Heart left ventricle (tissue), 16 donors: Measurements from ENCODE around the gene CHN1. TPM values are rescaled to one million over a fixed set of nuclear protein-coding genes. Genes with fewer than 3 reads are reported as not detected.

Source experiments
- ATAC-seq, 4 donors: fragments of 200-7000 bp; cut with Tn5 transposase; one replicate each; pipeline ENCODE4 v1.9.1; 2020 to 2022; ENCODE audit warnings: moderate library complexity in 4 of 4, mild to moderate bottlenecking in 3 of 4, moderate number of reproducible peaks in 1 of 4
- DNase-seq, 5 donors: peaks; one replicate each; pipeline ENCODE4 v3.0.0-alpha.2; 2020
- H3K27ac ChIP-seq, 12 donors: fragments of 200-600 bp; sonication (generic) in 4 of 12; one replicate each; pipeline versions ENCODE4 v1.5.0 to v1.8.0; 2016 to 2022; ENCODE audit warnings: mild to moderate bottlenecking in 2 of 12
- H3K27me3 ChIP-seq, 9 donors: fragments of 200-600 bp; sonication (generic) in 2 of 9; one replicate each; pipeline versions ENCODE4 v1.5.1 to v1.8.0; 2016 to 2022; ENCODE audit warnings: mild to moderate bottlenecking in 3 of 9
- H3K36me3 ChIP-seq, 9 donors: fragments of 200-600 bp; sonication (generic) in 2 of 9; one replicate each; pipeline versions ENCODE4 v1.5.0 to v1.8.0; 2018 to 2022; ENCODE audit warnings: mild to moderate bottlenecking in 2 of 9
- H3K4me1 ChIP-seq, 12 donors: fragments of 200-600 bp; sonication (generic) in 4 of 12; one replicate each; pipeline versions ENCODE4 v1.5.0 to v1.8.0; 2016 to 2022; ENCODE audit warnings: mild to moderate bottlenecking in 3 of 12
- H3K4me3 ChIP-seq, 12 donors: fragments of 200-600 bp; sonication (generic) in 4 of 12; one replicate each; pipeline versions ENCODE4 v1.5.0 to v1.8.0; 2017 to 2022; ENCODE audit warnings: mild to moderate bottlenecking in 9 of 12, moderate library complexity in 4 of 12
- H3K9me3 ChIP-seq, 12 donors: fragments of 200-600 bp; sonication (generic) in 4 of 12; one replicate each; pipeline versions ENCODE4 v1.5.0 to v1.8.0; 2016 to 2022; ENCODE audit warnings: mild to moderate bottlenecking in 1 of 12
- POLR2A ChIP-seq, 2 donors: fragments of 450-650 bp; IDR thresholded peaks; one replicate each; pipeline ENCODE4 v1.6.1; 2017; ENCODE audit warnings: antibody characterized with exemption in 2 of 2, mild to moderate bottlenecking in 2 of 2, moderate library complexity in 2 of 2
- WGBS, 4 donors: extraction: QIAGEN DNeasy Blood & Tissue Kit in 2 of 4; methylation state at CpG; one replicate each; pipeline versions ENCODE4 v1.1.5 to v1.1.7; 2013 to 2018; 5-methylcytosine and 5-hydroxymethylcytosine counted together
- intact Hi-C, 10 donors: fragments of 100-400 bp; cut with DNase I; formaldehyde crosslinking; loops; one replicate each; pipeline versions ENCODE4 v1.11.1 to v1.14.2; 2022
- polyA plus RNA-seq, 2 donors: library from polyadenylated mRNA; stranded (reverse); fragments of 200-250 nt; gene quantifications; one replicate each; pipeline ENCODE4 v1.2.3, GENCODE V29; 2013
- total RNA-seq, 9 donors: library from RNA; depleted of rRNA in 2 of 9; stranded (reverse); fragments of >200 nt in 2 of 9; fragmentation: NEBNext Ultra II Directional in 3 of 9; extraction: Animal tissue kit (Norgen Biotek cat#: 25700) in 3 of 9; gene quantifications; one replicate each; pipeline versions ENCODE4 v1.1.0 to v1.2.4, GENCODE V29; 2016 to 2023
- TF ChIP-seq, protein P1 (sequence below), 12 donors: fragments of 200-600 bp; sonication (generic) in 4 of 12; IDR thresholded peaks; one replicate each; pipeline versions ENCODE4 v1.5.0 to v1.8.0; 2018 to 2022; ENCODE audit warnings: antibody characterized with exemption in 12 of 12, mild to moderate bottlenecking in 5 of 12
- donor health status: ischemic (EF 13 %, LVEDD 7.1; RV severe dilation, severe dysfunction).
- donor health status: healthy with polysubstance abuse.
- donor health status: DM: no; HTN: yes; CAD: no.
- donor health status: DM: no; HTN: no; CAD: no.
- donor health status: ischemic (EF 25% LVEDD 6.9; RV normal size, moderate dysfunction).
- donor health status: ischemic (EF 25% LVEDD 5.7; RV mildly dilated, moderate dysfunction).
- donor health status: healthy.
- donor health status: DM: yes; HTN: yes; CAD: no.
- donor health status: ischemic (EF 35%, LVEDD 5.7; RV mildly dilated, moderate dysfunction).
- donor health status: nonischemic (EF 11% LVEDD 7.7; RV severe dilation, severe dysfunction).
- donor health status: DM: yes; HTN: yes; CAD: no.
- donor health status: PGD.
- donor health status: ischemic (EF 29% LVEDD 5.4; RV normal size, mild dysfunction).
- donor health status: nonischemic (EF 23%, LVEDD 6.1; RV moderate dilation, normal function).

Gene CHN1
- total and polyA plus RNA-seq, 11 donors, result 6.9 to 24.3 (median 19.2) TPM

DNA sequence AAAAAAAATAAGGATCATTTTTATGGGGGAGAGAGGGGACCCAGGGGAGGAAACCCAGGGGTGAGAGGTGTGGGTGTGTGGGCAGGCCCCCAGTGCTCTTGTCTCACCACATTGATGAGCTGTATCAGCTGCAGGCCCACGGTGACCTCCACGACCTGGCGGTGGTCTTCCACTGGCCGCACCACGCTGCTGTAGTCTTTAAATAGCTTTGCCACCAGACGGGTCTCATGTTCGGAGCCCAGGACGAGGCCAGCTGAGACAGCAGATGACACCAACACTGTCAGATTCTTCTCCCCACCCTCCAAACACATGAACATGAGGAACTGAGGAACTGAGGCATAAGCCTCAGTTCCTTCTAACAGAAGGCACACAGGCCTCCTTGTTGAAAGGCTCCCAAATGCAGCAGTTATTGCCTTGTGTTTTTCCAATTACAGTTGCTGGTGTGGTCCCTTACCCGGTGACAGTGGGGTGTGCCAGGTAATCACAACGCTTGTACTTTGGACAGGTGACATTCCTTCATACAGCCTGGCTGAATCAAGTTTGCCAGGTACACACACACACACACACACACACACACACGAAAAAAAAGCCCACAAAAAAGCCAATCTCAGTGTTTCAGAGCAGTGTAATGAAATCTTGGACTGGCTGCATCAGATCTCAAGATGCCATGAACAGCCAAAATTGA is 245.7 kb downstream of the CHN1 start:
- 86 to 87% (median 86%) methylated on average over 10 to 11 of the region's 11 CpGs for WGBS, 4 donors
- Histone ChIP-seq H3K27me3 (no peaks in the 10 kb centered on the region), H3K9me3 (no peaks in the 10 kb centered on the region), H3K4me3 (no peak overlapping the region), H3K4me1 (peaks cover 0 to 21% (median 2%) of the 10 kb centered on the region in 12 donors), H3K27ac (no peak overlapping the region), H3K36me3 (no peaks in the 10 kb centered on the region)
- ATAC-seq (no peak), DNase-seq (no peak)
- intact Hi-C loops, result no loop called here
- TF ChIP-seq, protein P1, sequence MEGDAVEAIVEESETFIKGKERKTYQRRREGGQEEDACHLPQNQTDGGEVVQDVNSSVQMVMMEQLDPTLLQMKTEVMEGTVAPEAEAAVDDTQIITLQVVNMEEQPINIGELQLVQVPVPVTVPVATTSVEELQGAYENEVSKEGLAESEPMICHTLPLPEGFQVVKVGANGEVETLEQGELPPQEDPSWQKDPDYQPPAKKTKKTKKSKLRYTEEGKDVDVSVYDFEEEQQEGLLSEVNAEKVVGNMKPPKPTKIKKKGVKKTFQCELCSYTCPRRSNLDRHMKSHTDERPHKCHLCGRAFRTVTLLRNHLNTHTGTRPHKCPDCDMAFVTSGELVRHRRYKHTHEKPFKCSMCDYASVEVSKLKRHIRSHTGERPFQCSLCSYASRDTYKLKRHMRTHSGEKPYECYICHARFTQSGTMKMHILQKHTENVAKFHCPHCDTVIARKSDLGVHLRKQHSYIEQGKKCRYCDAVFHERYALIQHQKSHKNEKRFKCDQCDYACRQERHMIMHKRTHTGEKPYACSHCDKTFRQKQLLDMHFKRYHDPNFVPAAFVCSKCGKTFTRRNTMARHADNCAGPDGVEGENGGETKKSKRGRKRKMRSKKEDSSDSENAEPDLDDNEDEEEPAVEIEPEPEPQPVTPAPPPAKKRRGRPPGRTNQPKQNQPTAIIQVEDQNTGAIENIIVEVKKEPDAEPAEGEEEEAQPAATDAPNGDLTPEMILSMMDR (IDR thresholded peaks at IDR 0.05), result no peak
- no peak for TF ChIP-seq POLR2A (IDR thresholded peaks at IDR 0.05)

DNA sequence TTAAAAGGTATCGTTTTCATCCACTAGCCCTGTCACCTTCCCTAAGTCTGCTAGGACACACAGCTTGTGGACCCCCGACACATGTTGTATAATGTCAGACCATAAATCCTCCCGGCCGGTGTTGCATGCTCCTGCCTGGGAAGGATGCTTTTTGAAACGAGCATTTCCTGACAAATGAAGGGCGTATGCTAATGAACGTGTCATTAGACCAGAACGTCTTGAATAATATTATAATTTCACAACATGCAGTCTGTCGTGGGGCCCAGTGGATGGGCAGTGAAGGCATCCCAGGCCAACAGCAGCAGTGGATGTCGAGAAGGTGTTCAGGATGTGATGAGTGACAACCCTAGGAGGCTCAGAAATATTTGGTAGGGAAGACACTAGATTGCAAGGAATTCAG is 248.4 kb downstream of the CHN1 start:
- no peak for ATAC-seq
- TF ChIP-seq POLR2A (IDR thresholded peaks at IDR 0.05), result no peak
- TF ChIP-seq, protein P1 (IDR thresholded peaks at IDR 0.05), result no peak

DNA sequence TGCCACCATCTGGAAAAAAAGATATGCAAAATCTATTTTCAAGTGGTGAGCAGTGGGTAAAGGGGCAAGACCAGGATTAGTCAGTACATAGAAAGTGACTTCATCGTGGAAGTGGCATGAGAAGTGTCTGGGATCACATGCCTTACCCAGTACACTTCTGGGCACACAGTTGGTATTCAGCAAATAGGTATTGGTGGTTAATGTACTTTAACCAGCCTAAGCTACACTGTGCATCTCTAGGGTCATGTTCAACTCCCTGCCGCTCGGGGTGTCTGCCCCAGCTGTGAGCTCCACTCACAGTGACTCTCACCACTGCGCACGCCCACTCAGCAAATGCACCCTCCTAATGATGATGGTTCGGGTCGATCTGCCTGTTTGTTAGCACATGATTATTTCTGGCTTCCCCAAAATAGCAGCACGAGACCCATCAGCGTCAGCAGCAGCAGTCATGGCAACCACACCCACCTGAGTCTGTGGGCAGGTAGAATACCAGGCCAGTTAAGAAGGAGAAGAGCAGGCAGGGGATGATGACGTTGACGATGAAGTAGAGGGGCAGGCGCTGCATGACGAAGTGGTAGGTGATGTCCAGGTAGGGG is 252.0 kb downstream of the CHN1 start:
- peaks cover 0 to 11% (median 0%) of the 10 kb centered on the region in 12 donors for H3K4me1 ChIP-seq
- no peaks in the 10 kb centered on the region for H3K9me3 ChIP-seq
- no peaks in the 10 kb centered on the region for H3K36me3 ChIP-seq
- H3K4me3 ChIP-seq, result no peak overlapping the region
- DNase-seq (no peak), ATAC-seq (peak in 3 of 4 donors; percentile 24 to 67 (median 53))
- H3K27ac ChIP-seq, result no peak overlapping the region
- 80 to 86% (median 85%) methylated on average over 13 of the region's 13 CpGs for WGBS, 4 donors
- TF ChIP-seq, protein P1 (IDR thresholded peaks at IDR 0.05), result no peak
- TF ChIP-seq POLR2A (IDR thresholded peaks at IDR 0.05), result no peak
- intact Hi-C loops, result no loop called here
- no peaks in the 10 kb centered on the region for H3K27me3 ChIP-seq

More for the DNA sequence above, 248.4 kb downstream of the CHN1 start:
- intact Hi-C loops, result no loop called here
- no peaks in the 10 kb centered on the region for H3K27me3 ChIP-seq
- no peaks in the 10 kb centered on the region for H3K36me3 ChIP-seq
- WGBS, 4 donors, result 61 to 64% (median 62%) methylated on average over 10 of the region's 10 CpGs
- peaks cover 0 to 11% (median 0%) of the 10 kb centered on the region in 12 donors for H3K4me1 ChIP-seq
- DNase-seq, result no peak
- H3K27ac ChIP-seq, result no peak overlapping the region
- H3K4me3 ChIP-seq, result no peak overlapping the region
- H3K9me3 ChIP-seq, result no peaks in the 10 kb centered on the region

DNA sequence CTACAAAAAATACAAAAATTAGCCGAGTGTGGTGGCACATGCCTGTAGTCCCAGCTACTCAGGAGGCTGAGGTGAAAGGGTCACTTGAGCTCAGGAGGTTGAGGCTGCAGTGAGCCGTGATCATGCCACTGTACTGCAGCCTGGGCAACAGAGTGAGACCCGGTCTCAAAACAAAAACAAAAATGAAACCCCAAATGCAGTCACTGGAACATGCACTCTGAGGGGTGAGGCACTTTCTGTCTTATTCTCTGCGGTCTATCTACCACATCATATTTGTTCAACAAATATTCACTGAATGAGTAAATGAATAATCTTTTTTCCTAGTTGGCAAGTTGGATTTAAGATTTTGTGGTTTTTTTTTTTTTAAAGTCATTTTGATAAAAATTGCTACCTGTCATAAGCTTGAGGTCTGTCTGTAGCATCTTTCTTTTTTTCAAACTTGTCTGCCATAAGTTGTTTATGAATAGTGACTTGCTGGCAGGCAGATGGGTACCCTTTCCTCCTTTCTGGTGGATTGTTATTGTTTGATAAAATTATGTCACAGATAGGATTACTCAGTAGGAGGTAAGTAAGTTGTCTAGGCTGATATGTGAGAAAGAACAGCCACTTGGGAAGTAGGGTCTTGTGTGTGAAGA is 252.7 kb downstream of the CHN1 start:
- no peak for TF ChIP-seq POLR2A (IDR thresholded peaks at IDR 0.05)
- TF ChIP-seq, protein P1 (IDR thresholded peaks at IDR 0.05), result no peak
- H3K27me3 ChIP-seq, result no peaks in the 10 kb centered on the region
- no peak overlapping the region for H3K27ac ChIP-seq
- DNase-seq (no peak), ATAC-seq (no peak)
- H3K36me3 ChIP-seq, result no peaks in the 10 kb centered on the region
- no peak overlapping the region for H3K4me3 ChIP-seq
- intact Hi-C loops, result no loop called here
- peaks cover 0 to 11% (median 0%) of the 10 kb centered on the region in 12 donors for H3K4me1 ChIP-seq
- no peaks in the 10 kb centered on the region for H3K9me3 ChIP-seq
- 91 to 97% (median 94%) methylated on average over 4 of the region's 4 CpGs for WGBS, 4 donors
